HepG2 (cell line): ENCODE measurements around the gene WNK4.

Experiments used
- RAD21 ChIP-seq: fragments of 450-650 bp; formaldehyde crosslinking; IDR thresholded peaks from 2 replicates; pipeline ENCODE4 v1.5.0; 2020; ENCODE audit warnings: mild to moderate bottlenecking
- ZMYM4 ChIP-seq: sonication (generic); formaldehyde crosslinking; IDR thresholded peaks from 2 replicates; pipeline ENCODE4 v1.8.1; 2023; ENCODE audit warnings: mild to moderate bottlenecking, missing genetic modification reagents

DNA sequence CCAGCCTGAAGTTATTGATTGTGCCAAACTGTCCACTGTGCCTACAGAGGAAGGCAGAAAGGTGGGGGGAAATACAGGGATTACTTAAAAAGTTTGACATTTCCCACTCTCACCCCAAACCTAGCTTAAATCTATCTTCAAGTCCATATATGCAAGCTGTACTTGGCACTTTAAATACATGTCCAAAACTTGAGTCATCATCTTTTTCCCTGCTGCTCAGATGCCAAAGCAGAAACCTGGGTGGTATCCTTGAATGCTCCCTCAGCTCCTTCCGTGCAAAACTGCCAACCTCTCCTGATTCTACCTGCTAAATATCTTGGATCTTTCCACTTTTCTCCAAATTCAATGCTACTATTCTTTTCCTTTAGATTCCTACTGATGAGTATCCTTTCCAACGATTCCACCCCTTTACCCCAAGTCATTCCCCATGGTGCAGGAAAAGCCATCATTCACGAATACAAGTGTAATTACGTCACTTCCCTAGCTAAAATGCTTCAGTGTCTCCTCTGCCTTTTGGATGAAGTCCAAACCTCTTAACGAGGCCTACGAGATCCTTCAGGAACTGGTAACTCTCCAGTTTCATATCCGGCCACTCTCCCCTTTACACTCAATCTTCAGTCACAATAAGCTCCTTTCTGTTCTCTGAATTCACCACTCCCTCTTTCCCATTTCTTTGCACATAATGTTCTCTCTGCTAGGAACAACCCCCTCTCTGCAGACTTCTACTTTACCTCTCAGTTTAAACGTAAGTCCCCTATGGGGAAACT lies 34.4 kb downstream of the WNK4 start:
- TF ChIP-seq ZMYM4 (CRISPR knock-in tag) = no peak
- TF ChIP-seq RAD21 (CRISPR knock-in tag) = no peak
